Gastrocnemius medialis (tissue), 4 donors: Measurements from ENCODE around the gene TESPA1. TPM values are rescaled to one million over a fixed set of nuclear protein-coding genes. Genes with fewer than 3 reads are reported as not detected.

Experiments used
- ATAC-seq, 2 donors: fragments of 150-250 bp; one replicate each; pipeline ENCODE4 v1.9.1; 2016
- DNase-seq, 2 donors: peaks; one replicate each; pipeline ENCODE4 v3.0.0-alpha.2; 2019
- H3K27ac ChIP-seq, 4 donors: fragments of 200-600 bp; sonication (generic); 1 replicate in 1 of 4; 2 replicates in 3 of 4; pipeline ENCODE4 v1.5.1; 2016 to 2018; ENCODE audit warnings: mild to moderate bottlenecking in 2 of 4, moderate library complexity in 1 of 4
- H3K27me3 ChIP-seq, 3 donors: fragments of 200-600 bp; sonication (generic) in 2 of 3; 1 replicate in 1 of 3; 2 replicates in 2 of 3; pipeline versions ENCODE4 v1.5.1 to v1.6.0; 2016 to 2019; ENCODE audit warnings: mild to moderate bottlenecking in 1 of 3, moderate library complexity in 1 of 3
- H3K36me3 ChIP-seq, 2 donors: fragments of 200-600 bp; sonication (generic) in 1 of 2; one replicate each; pipeline ENCODE4 v1.5.1; 2017 to 2018
- H3K4me1 ChIP-seq, 2 donors: fragments of 200-600 bp; sonication (generic) in 1 of 2; one replicate each; pipeline ENCODE4 v1.5.1; 2016 to 2017; ENCODE audit warnings: mild to moderate bottlenecking in 2 of 2
- H3K4me3 ChIP-seq, 4 donors: fragments of 200-600 bp; sonication (generic) in 3 of 4; 1 replicate in 1 of 4; 2 replicates in 3 of 4; pipeline ENCODE4 v1.5.1; 2016 to 2019; ENCODE audit warnings: mild to moderate bottlenecking in 2 of 4
- H3K9me3 ChIP-seq, 3 donors: fragments of 200-600 bp; sonication (generic) in 2 of 3; 1 replicate in 1 of 3; 2 replicates in 2 of 3; pipeline ENCODE4 v1.5.1; 2016 to 2019
- POLR2A ChIP-seq, 2 donors: fragments of 450-650 bp; IDR thresholded peaks; one replicate each; pipeline ENCODE4 v1.6.1; 2017; ENCODE audit warnings: antibody characterized with exemption in 2 of 2, mild to moderate bottlenecking in 2 of 2, moderate library complexity in 2 of 2
- in situ Hi-C, 4 donors: fragments of 200-750 bp; cut with MboI; loops; one replicate each; pipeline versions ENCODE4 v1.15.0 to v1.8.0; 2017; ENCODE audit warnings: low sequenced_read_pairs in 4 of 4
- intact Hi-C: fragments of 100-400 bp; cut with DNase I; formaldehyde crosslinking; loops from one replicate; pipeline ENCODE4 v1.15.1; 2023; ENCODE audit warnings: low total_unique reads
- total RNA-seq, 4 donors: library from RNA; depleted of rRNA; stranded (reverse); fragments of >200 nt; gene quantifications; one replicate each; pipeline versions ENCODE4 v1.1.0 to v1.2.3, GENCODE V29; 2016
- TF ChIP-seq, protein P1 (sequence below), 5 experiments: fragments of 450-650 bp in 3 of 5; fragments of 200-600 bp in 2 of 5; sonication (generic) in 2 of 5; IDR thresholded peaks in 4 of 5; conservative IDR thresholded peaks in 1 of 5; 1 replicate in 4 of 5; 2 replicates in 1 of 5; pipeline ENCODE4 v1.5.1; 2016 to 2019; ENCODE audit warnings: antibody characterized with exemption in 5 of 5, mild to moderate bottlenecking in 3 of 5, moderate library complexity in 3 of 5

TESPA1 gene
- total RNA-seq, 4 donors from 2014 or later: 0.94 to 1.1 TPM; not detected in 2

DNA sequence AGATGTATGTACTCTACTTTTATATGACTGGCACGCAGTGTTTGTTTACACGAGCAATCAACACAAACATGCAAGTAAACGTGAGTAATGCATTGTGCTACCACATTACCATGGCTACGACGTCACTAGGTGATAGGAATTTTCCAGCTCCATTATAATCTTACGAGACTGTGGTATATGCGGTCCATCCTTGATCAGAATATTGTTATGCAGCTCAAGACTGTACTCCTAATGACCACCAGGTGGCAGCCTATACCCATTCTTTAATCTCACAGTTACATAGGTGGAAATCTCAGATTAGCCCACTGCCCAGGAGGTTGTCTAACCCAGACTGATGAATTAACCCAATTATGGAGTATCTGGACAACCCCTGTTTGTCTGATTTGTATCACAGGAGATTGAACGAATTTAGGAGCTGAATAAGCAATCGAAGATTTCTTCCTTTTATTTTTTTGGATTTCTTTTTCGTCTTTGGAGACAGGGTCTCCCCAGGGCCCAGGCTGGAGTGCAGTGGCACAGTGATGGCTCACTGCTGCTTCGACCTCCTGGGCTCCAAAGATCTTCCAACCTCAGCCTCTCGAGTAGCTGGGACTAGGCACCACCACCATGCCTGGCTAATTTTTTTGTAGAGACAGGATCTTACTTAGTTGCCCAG lies 8.7 kb upstream of the TESPA1 start:
- ATAC-seq (peak; percentile 77 to 78), DNase-seq (peak in 1 of 2 donors; percentile 15)
- Histone ChIP-seq H3K4me1 (peaks cover 0 to 4% of the 10 kb centered on the region in 2 donors), H3K9me3 (no peaks in the 10 kb centered on the region), H3K27me3 (no peaks in the 10 kb centered on the region), H3K4me3 (no peak overlapping the region), H3K27ac (no peak overlapping the region), H3K36me3 (no peaks in the 10 kb centered on the region)
- in situ Hi-C loops (loop anchor here (5.0 to 10.0 kb wide), 3 partner anchors 79 to 151 kb away; no protein-coding TSS in a partner anchor), intact Hi-C loops (loop anchor here (1.0 kb wide), 1 partner anchor 80 kb away; no protein-coding TSS in a partner anchor)
- TF ChIP-seq, protein P1, sequence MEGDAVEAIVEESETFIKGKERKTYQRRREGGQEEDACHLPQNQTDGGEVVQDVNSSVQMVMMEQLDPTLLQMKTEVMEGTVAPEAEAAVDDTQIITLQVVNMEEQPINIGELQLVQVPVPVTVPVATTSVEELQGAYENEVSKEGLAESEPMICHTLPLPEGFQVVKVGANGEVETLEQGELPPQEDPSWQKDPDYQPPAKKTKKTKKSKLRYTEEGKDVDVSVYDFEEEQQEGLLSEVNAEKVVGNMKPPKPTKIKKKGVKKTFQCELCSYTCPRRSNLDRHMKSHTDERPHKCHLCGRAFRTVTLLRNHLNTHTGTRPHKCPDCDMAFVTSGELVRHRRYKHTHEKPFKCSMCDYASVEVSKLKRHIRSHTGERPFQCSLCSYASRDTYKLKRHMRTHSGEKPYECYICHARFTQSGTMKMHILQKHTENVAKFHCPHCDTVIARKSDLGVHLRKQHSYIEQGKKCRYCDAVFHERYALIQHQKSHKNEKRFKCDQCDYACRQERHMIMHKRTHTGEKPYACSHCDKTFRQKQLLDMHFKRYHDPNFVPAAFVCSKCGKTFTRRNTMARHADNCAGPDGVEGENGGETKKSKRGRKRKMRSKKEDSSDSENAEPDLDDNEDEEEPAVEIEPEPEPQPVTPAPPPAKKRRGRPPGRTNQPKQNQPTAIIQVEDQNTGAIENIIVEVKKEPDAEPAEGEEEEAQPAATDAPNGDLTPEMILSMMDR (IDR thresholded peaks at IDR 0.05 in 4 of 5, conservative IDR thresholded peaks at IDR 0.05 in 1 of 5): peak; percentile 72 to 87 (median 81)
- TF ChIP-seq POLR2A (IDR thresholded peaks at IDR 0.05): no peak

DNA sequence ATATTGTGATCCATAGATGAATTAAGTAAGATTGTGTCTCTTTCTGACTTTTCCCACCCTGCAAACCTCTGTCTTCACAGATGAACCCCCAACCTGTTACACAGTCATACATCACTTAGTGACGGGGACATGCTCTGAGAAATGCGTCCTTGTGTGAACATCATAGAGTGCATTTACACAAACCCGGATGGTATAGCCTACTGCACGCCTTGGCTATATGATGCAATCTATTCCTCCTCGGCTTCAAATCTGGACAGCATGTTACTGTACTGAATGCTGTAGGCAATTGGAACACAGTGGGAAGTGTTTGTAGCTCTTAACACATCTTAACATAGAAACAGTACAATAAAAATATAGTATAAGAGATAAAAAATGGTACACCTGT lies 7.4 kb upstream of the TESPA1 start:
- no peak overlapping the region for H3K4me3 ChIP-seq
- no peaks in the 10 kb centered on the region for H3K36me3 ChIP-seq
- H3K27me3 ChIP-seq: no peaks in the 10 kb centered on the region
- in situ Hi-C loops: loop anchor here (5.0 to 10.0 kb wide), 3 partner anchors 80 to 153 kb away; no protein-coding TSS in a partner anchor
- DNase-seq: no peak
- no peaks in the 10 kb centered on the region for H3K9me3 ChIP-seq
- no peak overlapping the region for H3K27ac ChIP-seq
- intact Hi-C loops: no loop called here
- peaks cover 0 to 4% of the 10 kb centered on the region in 2 donors for H3K4me1 ChIP-seq
- ATAC-seq: no peak
- TF ChIP-seq POLR2A (IDR thresholded peaks at IDR 0.05): no peak
- TF ChIP-seq, protein P1 (IDR thresholded peaks at IDR 0.05 in 4 of 5, conservative IDR thresholded peaks at IDR 0.05 in 1 of 5): no peak

DNA sequence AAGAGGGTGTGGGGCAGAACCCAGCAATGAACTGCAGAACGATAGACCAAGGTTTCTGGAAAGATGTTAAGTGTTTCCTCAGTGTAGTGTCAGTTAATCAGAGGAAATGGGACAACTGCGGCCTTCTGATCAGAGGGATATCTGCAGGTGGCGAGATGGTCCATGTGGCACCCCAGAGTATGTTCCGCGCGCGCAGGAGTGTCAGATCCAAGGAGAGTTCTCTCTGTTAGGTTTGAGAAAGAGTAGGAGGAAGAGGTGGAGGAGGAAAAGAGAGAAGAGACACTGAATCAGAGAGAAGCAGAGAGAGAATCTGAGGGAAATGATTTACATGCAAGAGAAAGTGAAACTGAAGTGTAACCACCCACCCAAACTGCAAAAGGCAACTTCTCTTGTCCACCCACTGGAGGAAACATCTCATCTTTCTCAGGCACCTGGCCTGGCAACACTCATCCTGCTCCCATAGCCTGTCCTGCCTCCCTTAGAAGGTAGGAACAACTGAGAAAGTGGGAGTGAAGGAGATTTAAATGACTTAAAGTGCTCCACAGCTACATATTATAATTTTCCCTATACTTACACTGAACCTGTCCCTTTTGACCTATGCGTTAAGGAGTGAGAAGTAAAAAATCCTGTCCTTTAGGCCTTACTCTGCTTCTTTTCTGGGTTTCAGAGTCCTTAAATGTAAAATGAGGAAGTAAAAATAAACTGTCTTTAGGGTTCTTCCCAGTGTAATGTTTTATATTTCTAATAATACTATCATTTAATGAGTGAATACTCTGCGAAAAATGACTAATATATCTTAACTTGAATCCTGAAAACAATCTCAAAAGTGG lies 6.8 kb upstream of the TESPA1 start:
- intact Hi-C loops: no loop called here
- no peaks in the 10 kb centered on the region for H3K27me3 ChIP-seq
- H3K36me3 ChIP-seq: no peaks in the 10 kb centered on the region
- in situ Hi-C loops: loop anchor here (5.0 to 10.0 kb wide), 3 partner anchors 81 to 153 kb away; no protein-coding TSS in a partner anchor
- TF ChIP-seq, protein P1 (IDR thresholded peaks at IDR 0.05 in 4 of 5, conservative IDR thresholded peaks at IDR 0.05 in 1 of 5): no peak
- TF ChIP-seq POLR2A (IDR thresholded peaks at IDR 0.05): no peak
- no peak for ATAC-seq
- no peak for DNase-seq
- H3K9me3 ChIP-seq: no peaks in the 10 kb centered on the region
- H3K27ac ChIP-seq: no peak overlapping the region
- H3K4me1 ChIP-seq: peaks cover 0 to 4% of the 10 kb centered on the region in 2 donors
- no peak overlapping the region for H3K4me3 ChIP-seq

DNA sequence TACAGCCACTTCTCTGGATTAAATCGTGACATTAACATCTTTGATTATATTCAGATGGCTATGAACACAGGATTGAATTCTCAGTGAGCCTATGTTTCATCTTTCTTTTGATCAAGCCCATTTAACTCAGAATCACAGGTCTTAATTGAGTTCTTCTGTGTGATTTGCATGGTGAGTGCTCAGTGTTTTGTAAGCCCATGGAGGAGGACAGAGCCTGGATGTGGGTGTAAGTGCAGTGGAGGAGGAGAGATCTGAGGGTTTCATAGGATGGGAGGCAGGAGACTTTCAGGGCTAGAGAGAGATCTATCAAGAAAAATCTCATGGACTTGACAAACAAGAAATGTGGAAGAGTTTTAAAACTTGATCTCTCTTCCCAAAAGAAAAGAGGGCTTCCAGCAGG lies 5.3 kb upstream of the TESPA1 start:
- H3K27me3 ChIP-seq: no peaks in the 10 kb centered on the region
- in situ Hi-C loops (loop anchor here (5.0 to 10.0 kb wide), 3 partner anchors 82 to 155 kb away; no protein-coding TSS in a partner anchor), intact Hi-C loops (no loop called here)
- ATAC-seq (no peak), DNase-seq (no peak)
- H3K9me3 ChIP-seq: no peaks in the 10 kb centered on the region
- TF ChIP-seq, protein P1 (IDR thresholded peaks at IDR 0.05 in 4 of 5, conservative IDR thresholded peaks at IDR 0.05 in 1 of 5): no peak
- TF ChIP-seq POLR2A (IDR thresholded peaks at IDR 0.05): no peak
- peaks cover 0 to 4% of the 10 kb centered on the region in 2 donors for H3K4me1 ChIP-seq
- H3K4me3 ChIP-seq: no peak overlapping the region
- no peak overlapping the region for H3K27ac ChIP-seq
- H3K36me3 ChIP-seq: no peaks in the 10 kb centered on the region
